ENCODE results near the gene SPTBN4.
A peak's percentile ranks its signal among the peaks of the same experiment; 100 is the strongest.
"Not testable (repeated sequence)": the region's sequence is repeated elsewhere in the genome, so short reads cannot be mapped to it uniquely, and the experiment has no call there.

The SPTBN4 gene

DNA sequence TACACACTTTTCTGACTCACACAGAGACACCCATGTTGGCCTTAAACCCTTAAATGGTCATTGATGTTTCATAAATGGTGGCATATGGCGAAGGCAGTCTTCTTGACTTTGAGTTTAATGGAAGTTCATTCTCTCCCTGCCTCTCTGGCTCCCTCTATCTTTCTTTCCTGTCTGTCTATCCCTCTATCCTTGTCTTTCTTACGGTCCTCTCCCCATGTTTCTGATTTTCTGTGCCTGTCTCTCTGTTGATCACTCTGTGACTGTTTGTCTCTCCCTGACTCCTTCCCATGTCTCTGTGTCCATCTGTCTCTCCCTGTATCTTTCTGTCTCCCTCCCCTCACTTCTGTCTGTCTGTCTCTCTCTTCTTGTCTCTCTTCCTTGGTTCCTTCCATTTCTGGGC lies 66.7 kb downstream of the SPTBN4 start:
- no peak for DNase-seq

DNA sequence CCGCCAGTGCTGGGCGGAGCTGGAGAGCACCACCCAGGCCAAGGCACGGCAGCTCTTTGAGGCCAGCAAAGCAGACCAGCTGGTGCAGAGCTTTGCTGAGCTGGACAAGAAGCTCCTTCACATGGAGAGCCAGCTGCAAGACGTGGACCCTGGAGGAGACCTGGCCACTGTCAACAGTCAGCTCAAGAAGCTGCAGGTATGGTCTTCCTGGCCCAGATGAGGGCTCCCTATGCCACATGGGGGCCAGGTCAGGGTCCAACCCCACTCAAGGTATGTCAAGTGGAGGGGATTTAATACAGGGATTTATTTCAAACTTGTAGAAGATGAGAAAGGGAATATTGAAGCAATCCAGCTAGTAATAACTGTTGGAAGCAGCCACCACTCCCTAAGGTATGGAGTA lies 67.3 kb downstream of the SPTBN4 start:
- no peak for DNase-seq

DNA sequence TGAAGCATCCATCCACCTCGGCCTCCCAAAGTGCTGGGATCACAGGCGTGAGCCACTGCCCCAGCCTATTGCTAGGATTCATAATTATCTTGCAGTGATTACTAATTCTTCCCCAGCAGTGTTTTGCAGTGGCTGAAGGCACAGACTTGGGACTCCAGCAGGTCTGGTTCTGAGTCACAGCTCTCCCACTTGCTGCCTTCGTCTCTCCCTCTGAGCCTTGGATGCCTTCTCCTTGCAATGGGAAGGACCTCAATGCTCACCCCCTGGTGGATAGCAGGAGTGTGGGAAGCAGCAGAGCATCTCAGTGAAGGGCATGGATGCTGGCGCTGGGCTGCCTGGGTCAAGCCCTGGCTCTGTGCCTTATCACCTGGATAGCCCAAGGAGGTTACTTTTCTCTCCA lies 72.3 kb downstream of the SPTBN4 start:
- peak; percentile 29 for DNase-seq

DNA sequence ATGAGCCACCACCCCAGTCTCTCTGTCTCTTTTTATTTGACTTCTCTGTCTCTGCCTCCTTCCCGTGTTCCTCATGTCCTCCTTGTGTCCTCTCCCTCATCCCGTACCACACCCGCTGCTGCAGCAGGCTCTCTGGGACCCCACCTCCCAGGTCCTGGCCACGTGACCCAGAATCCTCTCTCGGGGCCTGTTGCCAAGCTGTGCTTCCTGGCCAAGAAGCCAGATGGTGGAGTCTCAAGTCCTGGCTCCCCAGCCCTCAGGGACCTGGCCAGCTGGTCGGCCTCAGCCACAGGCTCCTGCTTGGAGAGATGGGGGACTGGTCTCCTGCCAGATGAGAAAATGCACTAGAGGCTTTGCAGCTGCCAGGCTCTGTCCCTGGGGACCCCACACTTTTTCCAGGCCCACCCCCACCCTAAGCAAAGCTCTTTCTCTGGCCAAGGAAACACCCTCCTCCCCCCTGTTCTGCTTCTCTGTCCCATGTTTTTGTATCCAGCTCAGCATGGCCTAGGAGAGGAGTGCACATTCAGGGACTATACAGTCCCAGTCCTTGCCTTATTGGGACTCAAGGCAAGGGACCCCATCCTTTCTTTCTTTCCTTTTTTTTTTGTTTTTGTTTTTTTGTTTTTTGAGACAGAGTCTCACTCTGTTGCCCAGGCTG lies 75.5 kb downstream of the SPTBN4 start:
- DNase-seq: no peak

DNA sequence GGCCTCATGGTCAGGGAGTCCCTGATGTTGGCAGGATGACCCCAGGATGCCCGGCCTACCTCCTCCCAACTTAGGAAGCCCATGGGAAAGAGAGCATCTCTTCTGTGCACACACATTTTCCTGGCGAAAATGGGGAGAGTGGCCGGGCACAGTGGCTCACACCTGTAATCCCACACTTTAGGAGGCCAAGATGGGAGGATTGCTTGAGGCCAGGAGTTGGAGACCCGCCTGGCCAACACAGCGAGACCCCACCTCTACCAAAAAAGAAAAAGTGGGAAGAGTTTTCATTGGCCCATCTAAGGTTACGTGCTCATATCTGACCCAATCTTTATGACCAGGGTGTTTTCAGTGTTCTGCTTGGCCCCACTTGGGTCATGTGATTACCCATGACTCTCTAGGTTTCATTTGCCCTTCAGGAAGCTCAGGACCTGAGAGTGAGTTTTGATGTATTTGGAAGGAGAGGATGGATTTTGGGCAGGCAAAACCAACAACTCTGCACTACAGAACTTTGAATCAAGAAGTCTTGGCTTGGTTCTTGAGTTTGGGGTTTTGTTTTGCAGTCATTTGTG lies 76.3 kb downstream of the SPTBN4 start:
- no peak for DNase-seq

DNA sequence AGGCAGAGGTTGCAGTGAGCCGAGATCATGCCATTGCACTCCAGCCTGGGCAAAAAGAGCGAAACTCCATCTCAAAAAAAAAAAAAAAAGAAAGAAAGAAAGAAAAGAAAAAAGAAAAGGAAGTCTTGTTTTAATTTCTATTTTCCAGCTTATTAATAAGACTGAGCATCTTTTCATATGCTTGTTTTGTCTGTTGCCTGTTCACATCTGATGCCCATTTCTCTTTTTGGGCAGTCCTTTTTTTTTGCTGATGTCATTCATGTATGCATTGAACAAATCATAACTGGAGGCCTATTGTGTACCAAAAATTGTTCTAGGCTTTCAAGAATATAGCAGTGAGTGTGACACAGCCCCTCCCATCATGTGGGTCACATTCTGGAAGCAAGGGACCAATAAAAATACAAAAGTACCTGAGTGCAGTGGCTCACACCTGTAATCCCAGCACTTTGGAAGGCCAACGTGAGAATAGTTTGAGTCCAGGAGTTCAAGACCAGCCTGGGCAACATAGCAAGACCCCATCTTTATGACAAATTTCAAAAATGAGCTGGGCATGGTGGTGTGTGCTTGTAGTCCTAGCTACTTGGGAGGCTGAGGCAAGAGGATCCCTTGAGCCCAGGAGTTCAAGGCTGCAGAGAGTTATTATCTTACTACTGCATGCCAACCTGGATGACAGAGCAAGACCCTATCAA lies 79.5 kb downstream of the SPTBN4 start:
- not testable (repeated sequence) for DNase-seq

DNA sequence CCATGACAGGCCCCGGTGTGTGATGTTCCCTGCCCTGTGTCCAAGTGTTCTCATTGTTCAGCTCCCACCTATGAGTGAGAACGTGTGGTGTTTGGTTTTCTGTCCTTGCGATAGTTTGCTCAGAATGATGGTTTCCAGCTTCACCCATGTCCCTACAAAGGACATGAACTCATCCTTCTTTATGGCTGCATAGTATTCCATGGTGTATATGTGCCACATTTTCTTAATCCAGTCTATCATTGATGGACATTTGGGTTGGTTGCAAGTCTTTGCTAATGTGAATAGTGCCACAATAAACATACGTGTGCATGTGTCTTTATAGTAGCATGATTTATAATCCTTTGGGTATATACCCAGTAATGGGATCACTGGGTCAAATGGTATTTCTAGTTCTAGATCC lies 80.4 kb downstream of the SPTBN4 start:
- not testable (repeated sequence) for DNase-seq

DNA sequence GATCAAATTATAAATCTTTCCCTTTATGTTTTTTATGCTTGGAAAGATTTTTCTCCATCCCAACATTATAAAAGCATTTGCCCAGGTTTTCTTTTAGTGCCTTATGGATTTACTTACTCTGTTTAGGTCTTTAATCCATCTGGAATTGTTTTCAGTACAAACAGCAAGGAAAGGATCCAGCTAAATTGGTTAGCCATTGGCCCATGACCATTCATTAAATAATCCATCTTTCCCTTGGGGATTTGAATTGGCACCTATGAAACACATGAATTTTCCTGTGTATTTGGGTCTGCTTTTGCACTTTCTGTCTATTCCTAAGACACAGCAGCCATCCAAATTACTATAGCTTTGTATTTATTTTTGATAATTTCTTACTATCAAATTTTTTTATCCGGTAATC lies 81.0 kb downstream of the SPTBN4 start:
- DNase-seq: no peak

DNA sequence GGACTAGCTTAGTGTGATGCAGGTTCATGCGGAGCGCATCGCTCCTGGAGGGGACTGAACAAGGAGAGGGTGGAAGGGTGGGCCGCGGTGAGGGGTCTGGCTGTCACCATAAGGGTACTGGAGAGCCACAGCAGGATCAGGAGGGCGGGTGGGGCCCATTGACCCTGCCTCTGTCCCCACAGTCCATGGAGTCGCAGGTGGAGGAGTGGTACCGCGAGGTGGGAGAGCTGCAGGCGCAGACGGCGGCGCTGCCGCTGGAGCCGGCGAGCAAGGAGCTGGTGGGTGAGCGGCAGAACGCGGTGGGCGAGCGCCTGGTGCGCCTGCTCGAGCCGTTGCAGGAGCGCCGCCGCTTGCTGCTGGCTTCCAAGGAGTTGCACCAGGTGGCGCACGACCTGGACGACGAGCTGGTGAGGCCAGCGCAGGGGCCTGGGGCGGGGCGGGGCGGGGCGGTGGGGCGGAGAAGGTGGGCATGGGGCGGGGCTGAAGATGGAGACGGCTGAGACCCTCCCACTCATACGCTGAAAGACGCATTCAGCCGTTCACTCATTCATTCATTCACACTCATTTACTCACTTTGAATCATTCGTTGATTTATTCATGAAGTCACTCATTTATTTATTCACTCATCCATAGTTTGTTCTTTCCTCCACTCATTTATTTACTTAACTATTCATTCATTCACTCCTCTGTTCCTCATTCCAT lies 82.4 kb downstream of the SPTBN4 start:
- DNase-seq: peak; percentile 28

DNA sequence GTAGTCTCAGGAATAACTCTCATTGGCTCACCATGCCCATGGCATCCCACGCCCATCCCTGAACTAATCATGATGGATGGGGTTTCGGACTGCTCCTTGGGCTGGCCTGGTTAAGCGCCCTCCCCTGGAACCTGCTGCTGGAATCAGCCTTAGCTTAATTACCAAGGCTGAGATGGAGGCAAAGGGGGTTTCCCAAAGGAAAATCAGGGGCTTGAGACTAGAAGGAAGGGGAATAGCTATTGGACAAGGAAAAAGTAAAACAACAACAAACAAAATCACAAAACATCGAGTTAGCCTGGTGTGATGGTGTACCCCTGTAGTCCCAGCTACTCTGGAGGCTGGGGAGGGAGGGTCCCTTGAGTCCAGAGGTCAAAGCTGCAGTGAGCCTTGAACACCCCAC lies 84.2 kb downstream of the SPTBN4 start:
- DNase-seq: no peak

DNA sequence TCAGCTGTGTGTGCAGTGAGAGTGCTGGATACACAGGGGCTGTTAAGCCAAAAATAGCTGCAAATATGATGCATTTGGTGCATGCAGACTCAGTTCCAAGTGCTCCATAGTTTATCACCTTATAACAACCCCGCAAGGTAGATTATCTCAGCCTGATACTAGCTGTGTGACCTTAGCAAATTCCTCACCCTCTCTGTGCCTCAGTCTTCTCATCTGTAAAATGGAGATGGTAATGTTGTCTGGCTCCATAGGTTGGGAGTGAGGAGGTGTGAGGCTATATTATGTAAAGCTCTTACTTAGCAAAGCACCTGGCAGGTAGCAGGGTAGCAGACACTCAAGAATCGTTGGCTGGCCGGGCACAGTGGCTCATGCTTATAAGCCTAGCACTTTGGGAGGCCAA lies 86.0 kb downstream of the SPTBN4 start:
- no peak for DNase-seq

DNA sequence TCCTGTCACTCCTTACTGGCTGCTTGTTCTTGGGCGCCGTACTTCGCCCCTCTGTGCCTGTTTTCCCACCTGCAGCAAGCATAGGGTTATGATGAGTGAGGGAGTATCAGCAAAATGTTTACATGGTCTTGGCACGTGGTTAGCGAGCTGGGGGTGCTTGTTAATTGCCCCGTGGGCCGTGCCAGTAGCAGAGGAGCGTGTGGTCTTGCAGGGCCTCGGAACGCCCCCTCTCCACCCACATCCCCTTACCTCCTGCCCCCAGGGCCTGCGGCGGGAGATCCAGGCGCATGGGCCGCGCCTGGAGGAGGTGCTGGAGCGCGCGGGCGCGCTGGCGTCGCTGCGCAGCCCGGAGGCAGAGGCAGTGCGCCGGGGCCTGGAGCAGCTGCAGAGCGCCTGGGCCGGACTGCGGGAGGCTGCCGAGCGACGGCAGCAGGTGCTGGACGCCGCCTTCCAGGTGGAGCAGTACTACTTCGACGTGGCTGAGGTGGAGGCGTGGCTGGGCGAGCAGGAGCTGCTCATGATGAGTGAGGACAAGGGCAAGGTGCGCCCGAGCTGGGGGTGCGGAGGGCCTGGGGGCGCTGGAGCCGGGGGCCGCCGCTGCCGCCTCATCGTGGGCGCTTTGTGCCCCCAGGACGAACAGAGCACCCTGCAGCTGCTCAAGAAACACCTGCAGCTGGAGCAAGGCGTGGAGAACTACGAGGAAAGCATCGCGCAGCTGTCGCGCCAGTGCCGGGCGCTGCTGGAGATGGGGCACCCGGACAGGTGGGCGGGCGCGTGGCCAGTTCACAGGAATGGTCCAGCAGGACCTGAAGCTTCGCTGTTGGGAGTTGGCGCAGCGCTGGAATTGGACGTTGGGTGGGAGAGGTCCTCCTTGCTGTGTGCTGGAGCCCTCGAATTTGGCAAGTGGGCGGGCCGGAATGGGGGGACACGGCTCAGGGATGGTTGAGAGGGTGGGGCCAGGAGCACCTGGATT lies 87.4 kb downstream of the SPTBN4 start:
- no peak for DNase-seq

DNA sequence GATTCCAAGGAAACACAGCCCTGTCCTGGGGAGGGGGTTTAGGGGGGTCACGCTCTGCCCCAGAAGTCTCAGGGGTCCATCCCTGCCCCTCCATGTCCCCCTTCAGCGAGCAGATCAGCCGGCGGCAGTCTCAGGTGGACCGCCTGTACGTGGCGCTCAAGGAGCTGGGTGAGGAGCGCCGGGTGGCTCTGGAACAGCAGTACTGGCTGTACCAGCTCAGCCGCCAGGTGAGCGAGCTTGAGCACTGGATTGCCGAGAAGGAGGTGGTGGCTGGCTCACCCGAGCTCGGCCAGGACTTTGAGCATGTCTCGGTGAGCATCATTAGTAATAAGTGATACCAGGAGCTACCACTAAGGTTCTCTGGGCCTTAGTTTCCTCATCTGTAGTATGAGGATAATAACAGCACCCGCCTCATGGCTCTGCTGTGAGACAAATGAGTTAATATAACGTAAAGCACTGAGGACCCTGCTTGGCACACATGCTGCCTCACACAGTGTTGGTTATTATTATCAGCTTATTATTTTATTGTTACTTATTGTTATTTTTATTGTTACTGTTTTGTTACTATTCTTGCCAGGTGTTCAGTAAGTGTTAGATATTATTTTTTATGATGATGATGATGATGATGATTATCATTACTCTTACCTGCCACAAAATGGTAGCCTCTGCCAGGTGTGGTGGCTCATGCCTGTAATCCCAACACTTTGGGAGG lies 89.3 kb downstream of the SPTBN4 start:
- DNase-seq: no peak

DNA sequence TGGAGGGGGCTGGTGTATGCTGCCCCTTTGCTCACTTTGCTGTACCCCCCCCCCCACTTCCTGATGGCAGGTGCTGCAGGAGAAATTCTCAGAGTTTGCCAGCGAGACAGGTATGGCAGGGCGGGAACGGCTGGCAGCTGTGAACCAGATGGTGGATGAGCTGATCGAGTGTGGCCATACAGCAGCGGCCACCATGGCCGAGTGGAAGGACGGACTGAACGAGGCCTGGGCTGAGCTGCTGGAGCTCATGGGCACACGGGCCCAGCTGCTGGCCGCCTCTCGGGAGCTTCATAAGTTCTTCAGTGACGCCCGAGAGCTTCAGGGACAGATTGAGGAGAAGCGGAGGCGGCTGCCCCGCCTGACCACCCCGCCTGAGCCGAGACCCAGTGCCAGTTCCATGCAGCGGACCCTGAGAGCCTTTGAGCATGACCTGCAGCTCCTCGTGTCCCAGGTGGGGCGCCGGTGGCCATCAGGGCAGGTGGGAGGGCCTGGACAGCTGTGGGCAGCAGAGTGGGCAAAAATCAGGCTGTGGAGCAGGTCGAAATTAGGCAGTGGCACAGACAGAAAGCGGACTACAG lies 90.2 kb downstream of the SPTBN4 start:
- no peak for DNase-seq

DNA sequence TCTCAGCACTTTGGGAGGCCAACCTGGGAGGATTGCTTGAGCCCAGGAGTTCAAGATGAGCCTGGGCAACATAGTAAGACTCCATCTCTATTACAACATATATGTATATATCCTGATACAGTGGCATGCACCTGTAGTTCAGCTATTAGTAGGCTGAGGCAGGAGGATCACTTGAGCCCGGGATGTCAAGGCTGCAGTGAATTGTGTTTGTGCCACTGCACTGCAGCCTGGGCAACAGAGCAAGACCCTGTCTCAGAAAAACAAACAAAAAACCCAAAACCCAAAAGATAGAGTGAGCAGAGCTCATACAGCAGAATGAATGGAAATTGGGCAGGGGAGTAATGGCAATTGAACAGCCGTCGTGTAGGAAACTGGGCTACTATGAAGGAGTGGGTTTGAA lies 92.6 kb downstream of the SPTBN4 start:
- no peak for DNase-seq

DNA sequence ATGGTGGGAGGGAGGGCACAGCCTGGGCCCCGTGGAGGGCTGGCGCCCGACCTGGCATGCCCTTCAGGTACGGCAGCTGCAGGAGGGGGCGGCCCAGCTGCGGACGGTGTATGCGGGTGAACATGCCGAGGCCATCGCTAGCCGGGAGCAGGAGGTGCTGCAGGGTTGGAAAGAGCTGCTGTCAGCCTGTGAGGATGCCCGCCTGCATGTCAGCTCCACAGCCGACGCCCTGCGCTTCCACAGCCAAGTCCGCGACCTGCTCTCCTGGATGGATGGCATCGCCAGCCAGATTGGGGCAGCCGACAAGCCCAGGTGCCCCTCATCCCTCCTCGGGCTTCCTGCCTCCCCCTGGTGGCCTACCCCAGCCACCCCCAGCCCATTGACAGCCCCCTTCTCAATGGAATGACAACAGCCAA lies 93.3 kb downstream of the SPTBN4 start:
- DNase-seq: no peak

DNA sequence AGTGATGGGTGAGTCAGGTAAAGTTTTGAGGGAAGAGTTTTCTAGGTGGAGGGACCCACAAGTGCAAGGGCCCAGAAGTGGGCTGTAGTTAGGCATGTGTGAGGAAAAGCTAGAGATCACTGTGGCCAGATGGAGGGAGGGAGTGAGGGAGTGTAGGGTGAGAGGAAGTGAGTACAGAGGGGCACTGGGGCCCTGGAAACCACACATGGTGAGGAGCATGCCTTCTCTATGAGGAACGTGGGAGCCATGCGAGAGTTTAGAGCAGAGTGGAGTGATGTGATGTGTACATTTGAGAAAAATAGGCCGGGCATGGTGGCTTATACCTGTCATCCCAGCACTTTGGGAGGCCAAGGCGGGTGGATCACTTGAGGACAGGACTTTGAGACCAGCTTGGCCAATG lies 95.1 kb downstream of the SPTBN4 start:
- no peak for DNase-seq

DNA sequence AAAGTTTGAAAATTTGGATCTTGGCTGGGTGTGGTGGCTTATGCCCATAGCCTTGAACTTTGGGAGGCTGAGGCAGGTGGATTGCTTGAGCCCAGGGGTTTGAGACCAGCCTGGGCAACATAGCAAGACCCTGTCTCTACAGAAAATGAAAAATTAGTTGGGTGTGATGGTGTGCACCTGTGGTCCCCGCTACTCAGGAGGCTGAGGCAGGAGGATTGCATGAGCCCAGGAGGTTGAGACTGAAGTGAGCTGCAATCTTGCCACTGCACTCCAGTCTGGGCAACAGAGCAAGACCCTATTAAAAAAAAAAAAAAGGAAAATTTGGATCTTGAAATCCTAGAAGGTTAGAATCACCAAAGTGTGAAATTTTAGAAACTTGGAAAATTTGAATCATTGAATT lies 97.7 kb downstream of the SPTBN4 start:
- not testable (repeated sequence) for DNase-seq

DNA sequence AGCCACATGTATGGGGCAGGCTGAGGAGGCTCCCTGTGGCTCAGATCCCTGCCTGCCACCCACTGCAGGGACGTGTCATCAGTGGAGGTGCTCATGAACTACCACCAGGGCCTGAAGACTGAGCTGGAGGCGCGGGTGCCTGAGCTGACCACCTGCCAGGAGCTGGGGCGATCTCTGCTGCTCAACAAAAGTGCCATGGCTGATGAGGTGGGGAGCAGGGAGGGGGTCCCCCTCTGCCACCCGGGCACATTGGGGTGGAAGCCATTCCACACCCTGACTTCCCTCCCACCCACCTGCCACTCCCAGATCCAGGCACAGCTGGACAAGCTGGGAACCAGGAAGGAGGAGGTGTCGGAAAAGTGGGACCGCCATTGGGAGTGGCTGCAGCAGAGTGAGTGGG lies 98.6 kb downstream of the SPTBN4 start:
- DNase-seq: no peak

DNA sequence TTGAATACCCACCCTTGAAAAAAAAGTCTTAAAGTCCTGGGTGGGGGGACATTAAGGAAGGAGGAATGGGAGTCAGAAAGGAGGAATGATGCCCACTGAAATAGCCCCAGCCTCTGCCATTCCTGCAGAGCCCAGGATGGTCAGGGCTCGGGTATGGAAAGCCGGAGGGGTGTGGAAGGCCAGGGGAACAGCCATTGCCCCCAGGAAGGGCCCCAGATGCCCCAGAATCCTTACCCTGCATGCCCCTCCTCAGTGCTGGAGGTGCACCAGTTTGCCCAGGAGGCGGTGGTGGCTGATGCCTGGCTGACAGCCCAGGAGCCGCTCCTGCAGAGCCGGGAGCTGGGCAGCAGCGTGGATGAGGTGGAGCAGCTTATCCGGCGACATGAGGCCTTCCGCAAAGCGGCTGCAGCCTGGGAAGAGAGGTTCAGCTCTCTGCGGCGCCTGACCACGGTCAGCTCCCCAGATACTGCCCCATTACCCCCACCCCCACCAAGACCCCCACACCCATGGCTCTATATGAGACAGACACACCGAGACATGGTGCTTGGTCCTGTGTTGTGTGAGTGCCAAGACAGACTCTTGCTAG lies 99.2 kb downstream of the SPTBN4 start:
- no peak for DNase-seq

DNA sequence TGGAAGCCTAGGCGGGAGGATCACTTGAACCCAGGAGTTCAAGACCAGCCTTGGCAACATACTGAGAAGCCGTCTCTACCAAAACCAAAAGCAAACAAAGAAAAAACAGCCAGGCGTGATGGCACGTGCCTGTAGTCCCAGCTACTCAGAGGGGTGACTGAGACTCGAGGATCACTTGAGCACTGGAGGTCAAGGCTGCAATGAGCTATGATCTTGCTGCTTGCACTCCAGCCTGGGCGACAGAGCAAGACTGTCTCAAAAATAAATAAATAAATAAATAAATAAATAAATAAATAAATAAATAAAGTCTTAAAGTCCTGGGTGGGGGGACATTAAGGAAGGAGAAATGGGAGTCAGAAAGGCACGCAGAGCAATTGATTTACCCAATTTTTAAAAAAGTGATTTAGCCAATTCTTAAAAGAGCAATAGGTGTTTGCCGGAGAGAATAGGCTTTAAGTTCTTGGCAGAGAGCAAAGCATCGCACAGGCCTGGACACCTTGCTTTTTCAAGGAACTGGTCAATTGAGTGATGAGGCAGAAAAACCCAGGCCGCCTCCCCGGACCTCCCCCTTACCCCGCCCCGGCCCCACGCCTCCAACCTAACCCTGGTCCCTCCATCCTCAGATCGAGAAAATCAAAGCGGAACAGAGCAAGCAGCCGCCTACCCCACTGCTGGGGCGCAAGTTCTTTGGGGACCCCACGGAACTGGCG lies 100.4 kb downstream of the SPTBN4 start:
- no peak for DNase-seq
